Measurements from ENCODE around the gene OR2K2.
"Not testable (repeated sequence)": the region's sequence is repeated elsewhere in the genome, so short reads cannot be mapped to it uniquely, and the experiment has no call there.

The OR2K2 gene

DNA sequence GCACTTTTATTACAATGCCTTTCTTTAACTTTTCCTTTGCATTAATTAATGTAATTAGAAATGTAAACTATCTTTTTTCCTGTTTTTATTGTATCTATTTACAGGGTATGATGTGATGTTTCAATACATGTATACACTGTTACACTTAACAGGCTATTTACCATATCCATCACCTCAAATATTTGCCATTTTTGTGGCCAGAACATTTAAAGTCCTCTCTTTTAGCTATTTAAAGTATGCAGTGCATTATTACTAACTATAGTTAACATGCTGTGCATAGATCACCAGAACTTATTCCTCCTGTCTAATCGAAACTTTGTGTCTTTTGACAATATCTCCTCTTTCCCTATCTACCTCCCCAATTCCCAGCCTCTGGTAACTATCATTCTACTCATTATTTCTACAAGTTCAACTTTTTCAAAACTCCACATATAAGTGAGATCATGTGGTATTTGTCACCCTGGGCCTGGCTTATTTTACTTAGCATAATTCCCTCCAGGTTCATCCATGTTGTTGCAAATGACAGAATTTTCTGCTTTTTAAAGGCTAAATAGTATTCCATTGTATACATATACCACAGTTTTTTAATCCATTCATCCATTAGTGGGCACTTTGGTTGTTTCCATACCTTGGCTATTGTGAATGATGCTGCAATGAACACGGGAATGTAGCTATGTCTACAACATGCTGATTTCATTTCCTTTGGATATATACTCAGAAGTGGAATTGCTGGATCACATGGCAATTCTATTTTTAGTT lies 32.8 kb downstream of the OR2K2 start:
- DNase-seq: no peak

DNA sequence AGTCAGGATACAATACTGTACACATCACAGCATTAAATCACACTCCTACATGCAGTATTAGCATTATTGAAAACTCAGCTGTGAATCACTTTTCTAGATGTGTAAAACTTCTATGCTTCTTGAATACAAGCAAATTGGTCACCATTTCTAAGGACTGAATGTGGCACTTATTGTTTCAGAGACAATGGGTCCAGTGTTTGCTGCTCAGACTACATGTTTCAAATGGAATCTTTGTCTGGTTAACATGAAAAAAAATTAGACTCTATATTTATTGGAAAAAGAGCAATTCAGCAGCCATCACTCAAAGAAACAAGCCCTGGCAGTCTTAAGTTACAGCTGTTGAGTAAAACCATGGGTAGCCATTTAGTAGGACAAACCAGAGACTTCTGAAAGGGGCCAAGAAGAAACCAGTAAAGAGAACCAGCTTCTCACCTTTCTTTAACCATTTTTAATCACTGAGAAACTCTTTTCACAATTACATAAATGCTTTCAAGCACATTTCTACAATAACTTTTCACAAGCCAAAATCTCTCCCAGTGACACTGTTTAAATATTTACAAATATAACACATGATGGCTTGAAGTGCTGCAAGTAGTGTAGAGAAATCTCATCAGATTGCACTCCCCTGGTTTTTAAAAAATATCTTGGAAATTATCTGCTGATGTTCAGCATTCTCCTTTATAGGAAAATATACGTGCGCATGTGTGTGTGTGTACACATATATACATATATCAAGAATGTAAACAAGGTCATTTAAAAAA lies 35.2 kb downstream of the OR2K2 start:
- DNase-seq: peak in 3 of 14 donors; percentile 12 to 24 (median 20)

DNA sequence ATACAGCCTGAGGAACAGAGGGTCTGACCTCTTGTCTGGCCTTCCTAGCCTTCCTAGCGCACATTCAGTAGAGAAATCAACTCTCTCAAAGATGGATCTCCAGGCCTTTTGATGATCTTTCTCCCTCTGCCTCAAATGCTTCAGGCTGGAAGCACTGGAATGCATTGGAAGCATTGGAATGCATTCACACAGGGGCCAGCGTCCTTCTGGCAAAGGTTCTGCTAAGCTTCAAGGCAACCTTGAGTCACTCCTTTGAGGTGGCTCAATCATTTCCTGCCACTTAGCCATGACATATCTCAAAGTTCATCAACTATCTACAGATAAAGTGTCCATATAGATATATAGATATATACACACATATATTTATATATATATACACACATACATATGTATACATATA lies 42.9 kb downstream of the OR2K2 start:
- DNase-seq: no peak

DNA sequence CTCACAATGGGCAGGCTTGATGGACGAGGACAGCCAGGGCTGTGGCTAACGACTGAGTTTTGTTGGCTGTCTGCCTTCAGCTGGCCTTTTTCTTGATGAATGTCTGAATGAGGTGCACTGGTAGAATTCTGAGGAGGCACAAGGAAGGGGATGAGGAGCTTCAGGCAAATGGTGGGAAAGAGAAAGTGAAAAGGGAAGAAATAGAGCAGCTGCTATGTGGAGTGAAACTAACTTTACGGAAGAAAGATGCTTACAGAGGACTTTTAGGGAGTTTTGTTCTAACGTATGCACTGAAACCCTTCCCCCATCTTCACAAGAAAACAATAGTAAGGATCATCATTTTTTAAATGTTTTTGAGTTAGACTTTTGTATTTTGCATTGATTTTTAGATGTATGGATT lies 45.3 kb downstream of the OR2K2 start:
- DNase-seq: no peak

DNA sequence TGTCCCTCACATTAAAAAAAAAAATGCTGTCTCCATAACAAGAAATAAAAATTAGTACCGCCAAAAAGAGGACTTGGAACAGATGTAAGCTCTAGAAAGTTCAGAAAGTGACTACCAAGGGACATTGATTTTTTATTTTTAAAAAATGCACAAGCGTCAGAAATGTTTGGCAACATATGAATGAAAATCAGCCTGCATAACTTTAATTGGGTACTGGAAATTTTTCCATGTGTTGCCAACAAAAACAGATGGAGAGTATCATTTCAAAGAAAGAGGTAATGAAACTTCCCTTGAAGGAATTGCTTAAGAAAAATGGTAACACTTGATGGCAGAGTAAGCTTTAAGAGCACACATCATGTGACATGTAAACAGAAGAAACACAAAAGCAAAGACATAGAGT lies 47.2 kb downstream of the OR2K2 start:
- DNase-seq: no peak

DNA sequence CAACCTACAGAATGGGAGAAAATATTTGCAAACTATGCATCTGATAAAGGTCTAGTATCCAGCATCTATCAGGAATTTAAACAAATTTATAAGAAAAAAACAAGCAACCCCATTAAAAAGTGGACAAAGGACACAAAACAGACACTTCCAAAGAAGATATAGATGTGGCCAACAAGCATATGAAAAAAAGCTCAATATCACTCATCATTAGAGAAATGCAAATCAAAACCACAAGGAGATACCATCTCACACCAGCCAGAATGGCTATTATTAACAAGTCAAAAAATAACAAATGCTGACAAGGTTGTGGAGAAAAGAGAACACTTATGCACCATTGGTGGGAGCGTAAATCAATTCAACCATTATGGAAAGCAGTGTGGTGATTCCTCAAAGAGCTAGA lies 49.2 kb downstream of the OR2K2 start:
- DNase-seq: not testable (repeated sequence)

Data from C1 segment of cervical spinal cord (tissue), 14 donors.